Suprapubic skin (tissue), 4 donors: ENCODE data around the gene ZBTB21.

ENCODE experiments used
- CTCF ChIP-seq, 2 donors: fragments of 200-600 bp in 1 of 2; fragments of 450-650 bp in 1 of 2; sonication (generic) in 1 of 2; IDR thresholded peaks; one replicate each; pipeline ENCODE4 v1.5.1; 2016 to 2019; ENCODE audit warnings: antibody characterized with exemption in 2 of 2, mild to moderate bottlenecking in 1 of 2, moderate library complexity in 1 of 2
- EP300 ChIP-seq: sonication (generic); formaldehyde crosslinking; IDR thresholded peaks from one replicate; pipeline ENCODE4 v1.6.1; 2017; ENCODE audit warnings: antibody characterized with exemption
- POLR2A ChIP-seq, 2 donors: fragments of 450-650 bp; IDR thresholded peaks; one replicate each; pipeline ENCODE4 v1.6.1; 2017; ENCODE audit warnings: antibody characterized with exemption in 2 of 2, mild to moderate bottlenecking in 2 of 2, moderate library complexity in 2 of 2
- POLR2AphosphoS5 ChIP-seq, 3 donors: sonication (generic); formaldehyde crosslinking; IDR thresholded peaks; one replicate each; pipeline ENCODE4 v1.6.1; 2017; ENCODE audit warnings: antibody characterized with exemption in 3 of 3

- TF ChIP-seq EP300 (no peak), CTCF (IDR thresholded peaks at IDR 0.05) (no peak), POLR2AphosphoS5 (IDR thresholded peaks at IDR 0.05) (no peak), POLR2A (IDR thresholded peaks at IDR 0.05) (no peak)
Observed at GRCh38 chr21:42036313-42036712, 26.2 kb upstream of the ZBTB21 start.
